ENCODE results near the gene PAQR5. TPM values are rescaled to one million over a fixed set of nuclear protein-coding genes. Genes with fewer than 3 reads are reported as not detected.

The PAQR5 gene
- total and polyA plus RNA-seq, 4 donors: 0.19 to 1.1 (median 0.53) TPM

DNA sequence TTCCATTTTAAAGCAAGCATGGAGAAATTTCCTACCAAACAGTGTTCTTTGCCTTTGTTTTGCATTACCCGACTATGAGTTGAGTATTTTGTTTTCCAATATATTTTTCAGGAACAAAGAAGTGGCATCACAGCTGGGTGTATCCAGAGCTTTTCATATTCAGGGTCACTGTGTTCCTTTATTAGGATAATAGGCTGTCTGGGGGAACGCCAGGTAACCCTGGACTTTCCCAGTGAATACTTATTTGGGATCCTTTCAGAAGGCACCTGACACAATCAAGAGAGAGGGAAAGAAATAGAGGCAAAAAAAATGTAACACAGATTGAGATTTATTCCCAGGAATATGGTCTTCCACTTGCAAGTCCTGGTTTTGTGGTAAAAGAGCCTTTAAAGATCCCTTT, 44.4 kb downstream of the PAQR5 start:
- DNase-seq (ENCODE audit: low spot score): no peak

GRCh38 chr15:69344238-69344637, 45.5 kb downstream of the PAQR5 start:
- Histone ChIP-seq H3K27me3 (ENCODE audit: control insufficient read depth in 4 of 4, insufficient read depth in 4 of 4, low read length in 3 of 4) (no peaks in the 10 kb centered on the region), H3K4me3 (ENCODE audit: low read depth in 1 of 3, low read length in 3 of 3) (no peak overlapping the region), H3K36me3 (ENCODE audit: control insufficient read depth in 4 of 4, insufficient read depth in 3 of 4, low read depth in 1 of 4, low read length in 3 of 4) (no peaks in the 10 kb centered on the region), H3K27ac (ENCODE audit: low read depth in 1 of 2, low read length in 2 of 2) (no peak overlapping the region), H3K4me1 (ENCODE audit: control insufficient read depth in 4 of 4, insufficient read depth in 4 of 4, low read length in 3 of 4) (no peaks in the 10 kb centered on the region), H3K9me3 (ENCODE audit: control insufficient read depth in 4 of 4, low read length in 3 of 4) (no peaks in the 10 kb centered on the region), H3K9ac (ENCODE audit: low read depth in 1 of 2, low read length in 2 of 2) (no peak overlapping the region)
- no peak for TF ChIP-seq HNF4A (conservative IDR thresholded peaks at IDR 0.05)
- TF ChIP-seq GABPA (IDR thresholded peaks at IDR 0.05 in 1 of 2, conservative IDR thresholded peaks at IDR 0.05 in 1 of 2): no peak
- TF ChIP-seq, protein P1, sequence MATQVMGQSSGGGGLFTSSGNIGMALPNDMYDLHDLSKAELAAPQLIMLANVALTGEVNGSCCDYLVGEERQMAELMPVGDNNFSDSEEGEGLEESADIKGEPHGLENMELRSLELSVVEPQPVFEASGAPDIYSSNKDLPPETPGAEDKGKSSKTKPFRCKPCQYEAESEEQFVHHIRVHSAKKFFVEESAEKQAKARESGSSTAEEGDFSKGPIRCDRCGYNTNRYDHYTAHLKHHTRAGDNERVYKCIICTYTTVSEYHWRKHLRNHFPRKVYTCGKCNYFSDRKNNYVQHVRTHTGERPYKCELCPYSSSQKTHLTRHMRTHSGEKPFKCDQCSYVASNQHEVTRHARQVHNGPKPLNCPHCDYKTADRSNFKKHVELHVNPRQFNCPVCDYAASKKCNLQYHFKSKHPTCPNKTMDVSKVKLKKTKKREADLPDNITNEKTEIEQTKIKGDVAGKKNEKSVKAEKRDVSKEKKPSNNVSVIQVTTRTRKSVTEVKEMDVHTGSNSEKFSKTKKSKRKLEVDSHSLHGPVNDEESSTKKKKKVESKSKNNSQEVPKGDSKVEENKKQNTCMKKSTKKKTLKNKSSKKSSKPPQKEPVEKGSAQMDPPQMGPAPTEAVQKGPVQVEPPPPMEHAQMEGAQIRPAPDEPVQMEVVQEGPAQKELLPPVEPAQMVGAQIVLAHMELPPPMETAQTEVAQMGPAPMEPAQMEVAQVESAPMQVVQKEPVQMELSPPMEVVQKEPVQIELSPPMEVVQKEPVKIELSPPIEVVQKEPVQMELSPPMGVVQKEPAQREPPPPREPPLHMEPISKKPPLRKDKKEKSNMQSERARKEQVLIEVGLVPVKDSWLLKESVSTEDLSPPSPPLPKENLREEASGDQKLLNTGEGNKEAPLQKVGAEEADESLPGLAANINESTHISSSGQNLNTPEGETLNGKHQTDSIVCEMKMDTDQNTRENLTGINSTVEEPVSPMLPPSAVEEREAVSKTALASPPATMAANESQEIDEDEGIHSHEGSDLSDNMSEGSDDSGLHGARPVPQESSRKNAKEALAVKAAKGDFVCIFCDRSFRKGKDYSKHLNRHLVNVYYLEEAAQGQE (IDR thresholded peaks at IDR 0.05): no peak
- no peak for TF ChIP-seq SP1 (IDR thresholded peaks at IDR 0.05)
- no peak for TF ChIP-seq FOXA2 (IDR thresholded peaks at IDR 0.05)
- TF ChIP-seq FOXA1 (IDR thresholded peaks at IDR 0.05): no peak
- TF ChIP-seq, protein P2, sequence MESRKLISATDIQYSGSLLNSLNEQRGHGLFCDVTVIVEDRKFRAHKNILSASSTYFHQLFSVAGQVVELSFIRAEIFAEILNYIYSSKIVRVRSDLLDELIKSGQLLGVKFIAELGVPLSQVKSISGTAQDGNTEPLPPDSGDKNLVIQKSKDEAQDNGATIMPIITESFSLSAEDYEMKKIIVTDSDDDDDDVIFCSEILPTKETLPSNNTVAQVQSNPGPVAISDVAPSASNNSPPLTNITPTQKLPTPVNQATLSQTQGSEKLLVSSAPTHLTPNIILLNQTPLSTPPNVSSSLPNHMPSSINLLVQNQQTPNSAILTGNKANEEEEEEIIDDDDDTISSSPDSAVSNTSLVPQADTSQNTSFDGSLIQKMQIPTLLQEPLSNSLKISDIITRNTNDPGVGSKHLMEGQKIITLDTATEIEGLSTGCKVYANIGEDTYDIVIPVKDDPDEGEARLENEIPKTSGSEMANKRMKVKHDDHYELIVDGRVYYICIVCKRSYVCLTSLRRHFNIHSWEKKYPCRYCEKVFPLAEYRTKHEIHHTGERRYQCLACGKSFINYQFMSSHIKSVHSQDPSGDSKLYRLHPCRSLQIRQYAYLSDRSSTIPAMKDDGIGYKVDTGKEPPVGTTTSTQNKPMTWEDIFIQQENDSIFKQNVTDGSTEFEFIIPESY (IDR thresholded peaks at IDR 0.05): no peak
- TF ChIP-seq, protein P3, sequence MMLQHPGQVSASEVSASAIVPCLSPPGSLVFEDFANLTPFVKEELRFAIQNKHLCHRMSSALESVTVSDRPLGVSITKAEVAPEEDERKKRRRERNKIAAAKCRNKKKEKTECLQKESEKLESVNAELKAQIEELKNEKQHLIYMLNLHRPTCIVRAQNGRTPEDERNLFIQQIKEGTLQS (IDR thresholded peaks at IDR 0.05): no peak
- no peak for TF ChIP-seq RXRA (IDR thresholded peaks at IDR 0.05)
- TF ChIP-seq TAF1 (conservative IDR thresholded peaks at IDR 0.05): no peak
- whole genome bisulfite sequencing: 96% methylated on average over 2 of the region's 2 CpGs
- DNase-seq (ENCODE audit: low spot score): no peak

More for the DNA sequence above, 44.4 kb downstream of the PAQR5 start:
- no peaks in the 10 kb centered on the region for H3K9me3 ChIP-seq (ENCODE audit: control insufficient read depth in 4 of 4, low read length in 3 of 4)
- no peak overlapping the region for H3K27ac ChIP-seq (ENCODE audit: low read depth in 1 of 2, low read length in 2 of 2)
- no peaks in the 10 kb centered on the region for H3K4me1 ChIP-seq (ENCODE audit: control insufficient read depth in 4 of 4, insufficient read depth in 4 of 4, low read length in 3 of 4)
- no peaks in the 10 kb centered on the region for H3K27me3 ChIP-seq (ENCODE audit: control insufficient read depth in 4 of 4, insufficient read depth in 4 of 4, low read length in 3 of 4)
- no peak overlapping the region for H3K9ac ChIP-seq (ENCODE audit: low read depth in 1 of 2, low read length in 2 of 2)
- WGBS: 32% methylated on average over 2 of the region's 2 CpGs
- no peaks in the 10 kb centered on the region for H3K36me3 ChIP-seq (ENCODE audit: control insufficient read depth in 4 of 4, insufficient read depth in 3 of 4, low read depth in 1 of 4, low read length in 3 of 4)
- TF ChIP-seq JUND (IDR thresholded peaks at IDR 0.05): no peak
- TF ChIP-seq, protein P2 (IDR thresholded peaks at IDR 0.05): no peak
- no peak for TF ChIP-seq EGR1 (IDR thresholded peaks at IDR 0.05; ENCODE audit: low read depth in 2 of 2)
- TF ChIP-seq HNF4A (conservative IDR thresholded peaks at IDR 0.05): no peak
- no peak for TF ChIP-seq TAF1 (conservative IDR thresholded peaks at IDR 0.05)
- no peak for TF ChIP-seq RAD21 (IDR thresholded peaks at IDR 0.05)
- no peak for TF ChIP-seq FOXA2 (IDR thresholded peaks at IDR 0.05)
- TF ChIP-seq YY1 (IDR thresholded peaks at IDR 0.05): no peak
- no peak for TF ChIP-seq GABPA (IDR thresholded peaks at IDR 0.05 in 1 of 2, conservative IDR thresholded peaks at IDR 0.05 in 1 of 2)
- no peak overlapping the region for H3K4me3 ChIP-seq (ENCODE audit: low read depth in 1 of 3, low read length in 3 of 3)

Measured in liver (tissue), 9 donors.